ENCODE measurements around the gene WDR90. TPM values are rescaled to one million over a fixed set of nuclear protein-coding genes. Genes with fewer than 3 reads are reported as not detected.

Gene WDR90
- total and polyA plus RNA-seq, 2 of the 13 experiments (the other 11 are each of a cell fraction or from before 2014, with no cell fraction given): 14.9 to 28.9 TPM

- TF ChIP-seq CHCHD3 (CRISPR knock-in tag; IDR thresholded peaks at IDR 0.05) (0 out of 2 replicates have a peak, but pooled peaks have one; percentile 20), POLR2A (IDR thresholded peaks at IDR 0.05; ENCODE audit: insufficient read depth in 1 of 2, low read depth in 2 of 2, low read length in 2 of 2) (0 out of 4 replicates have a peak, but pooled peaks of 1 of the 2 experiments have one; percentile 18), KLF6 (CRISPR knock-in tag; IDR thresholded peaks at IDR 0.05) (0 out of 2 replicates have a peak, but pooled peaks have one; percentile 57), ARID4A (CRISPR knock-in tag; IDR thresholded peaks at IDR 0.05; ENCODE audit: borderline replicate concordance) (0 out of 2 replicates have a peak, but pooled peaks have one; percentile 61), ZNF589 (CRISPR knock-in tag; conservative IDR thresholded peaks at IDR 0.05) (no peak), TOE1 (CRISPR knock-in tag; IDR thresholded peaks at IDR 0.05) (no peak), ZNF768 (CRISPR knock-in tag; IDR thresholded peaks at IDR 0.05) (peak; percentile 27; the same call in 1 of the 2 replicates), PPARG (CRISPR knock-in tag; conservative IDR thresholded peaks at IDR 0.05) (no peak), GATAD2A (CRISPR knock-in tag; IDR thresholded peaks at IDR 0.05) (0 out of 2 replicates have a peak, but pooled peaks have one; percentile 12)
Observed at GRCh38 chr16:680967-681745, 32.0 kb downstream of the WDR90 start (continued).
